Measurements from ENCODE around the gene SNU13. TPM values are rescaled to one million over a fixed set of nuclear protein-coding genes. Genes with fewer than 3 reads are reported as not detected.
"Not testable (repeated sequence)": the region's sequence is repeated elsewhere in the genome, so short reads cannot be mapped to it uniquely, and the experiment has no call there.

The SNU13 gene
- total RNA-seq, 1 donor from 2014 or later, result 137 TPM

DNA sequence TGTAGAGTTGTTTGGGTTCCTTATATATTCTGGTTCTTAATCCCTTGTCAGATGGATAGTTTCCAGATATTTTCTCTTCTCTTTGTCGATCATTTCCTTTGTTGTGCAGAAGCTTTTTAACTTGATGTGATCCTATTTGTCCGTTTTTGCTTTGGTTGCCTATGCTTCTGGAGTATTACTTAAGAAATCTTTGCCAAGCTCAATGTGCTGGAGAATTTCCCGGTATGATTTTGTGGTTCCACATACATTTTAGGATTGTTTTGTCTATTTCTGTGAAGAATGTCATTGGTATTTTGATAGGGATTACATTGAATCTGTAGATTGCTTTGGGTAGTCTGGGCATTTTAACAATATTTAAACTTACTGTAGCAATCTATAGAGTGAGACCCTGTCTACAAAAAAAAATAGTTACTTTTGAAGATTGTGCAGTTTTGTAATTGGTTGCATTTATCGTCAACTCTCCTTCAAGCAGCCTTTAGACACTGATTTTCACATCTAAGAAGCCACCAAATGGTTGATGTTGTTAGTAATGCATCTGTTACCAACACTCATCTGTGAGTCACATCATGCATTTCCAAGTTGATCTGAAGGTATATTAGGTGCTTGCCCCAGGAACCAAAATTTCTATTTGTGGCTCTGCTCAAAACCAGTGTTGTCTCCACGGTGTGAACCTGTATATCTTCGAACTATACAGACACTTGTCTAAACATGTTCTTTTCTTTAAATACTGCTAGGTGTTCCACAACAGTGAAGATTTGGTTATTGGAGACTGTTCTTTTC is 46.1 kb downstream of the SNU13 start:
- DNase-seq (ENCODE audit: low read depth), result no peak

DNA sequence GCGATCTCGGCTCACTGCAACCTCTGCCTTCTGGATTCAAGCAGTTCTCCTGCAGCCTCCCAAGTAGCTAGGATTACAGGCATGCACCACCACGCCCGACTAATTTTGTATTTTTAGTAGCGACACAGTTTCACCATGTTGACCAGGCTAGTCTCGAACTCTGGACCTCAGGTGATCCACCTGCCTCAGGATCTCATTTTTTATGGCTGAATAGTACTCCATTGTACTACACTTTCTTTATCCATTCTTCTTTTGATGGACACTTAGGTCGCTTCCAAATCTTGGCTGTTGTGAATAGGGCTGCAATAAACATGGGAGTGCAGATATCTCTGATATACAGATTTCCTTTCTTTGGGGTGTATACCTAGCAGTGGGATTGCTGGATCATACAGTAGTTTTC is 46.8 kb downstream of the SNU13 start:
- no peak for DNase-seq (ENCODE audit: low read depth)

DNA sequence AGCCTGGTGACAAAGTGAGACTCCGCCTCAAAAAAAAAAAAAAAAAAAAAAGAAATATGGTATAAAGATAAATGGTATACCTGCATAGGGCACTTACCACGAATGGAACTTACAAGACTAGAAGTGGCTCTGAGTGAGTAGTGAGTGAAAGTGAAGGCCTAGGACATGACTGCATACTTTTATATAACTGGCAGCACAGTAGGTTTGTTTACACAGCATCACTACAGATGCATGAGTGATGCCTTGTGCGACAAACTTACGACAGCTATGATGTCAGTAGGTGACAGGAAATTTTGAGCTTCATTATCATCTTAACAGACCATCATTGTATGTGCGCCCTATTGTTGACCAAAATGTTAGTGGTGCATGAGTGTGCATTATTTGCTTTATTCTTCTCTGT is 49.9 kb downstream of the SNU13 start:
- DNase-seq (ENCODE audit: low read depth), result no peak

DNA sequence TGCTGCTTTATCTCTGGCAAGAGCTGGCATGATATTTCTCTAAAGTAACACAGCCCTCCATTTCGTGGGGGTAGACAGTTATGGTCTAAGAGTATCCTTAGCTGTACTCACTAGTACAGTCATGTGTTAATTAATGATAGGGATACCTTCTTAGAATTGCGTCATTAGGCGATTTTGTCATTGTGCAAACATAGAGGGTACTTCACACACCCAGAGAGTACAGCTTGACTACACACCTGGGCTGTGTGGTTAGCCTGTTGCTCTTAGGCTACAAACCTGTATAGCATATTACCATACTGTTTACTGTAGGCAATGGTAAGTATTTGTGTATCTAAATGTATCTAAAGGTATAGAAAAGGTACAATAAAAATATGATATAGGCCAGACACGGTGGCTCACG is 50.5 kb downstream of the SNU13 start:
- DNase-seq (ENCODE audit: low read depth), result no peak

DNA sequence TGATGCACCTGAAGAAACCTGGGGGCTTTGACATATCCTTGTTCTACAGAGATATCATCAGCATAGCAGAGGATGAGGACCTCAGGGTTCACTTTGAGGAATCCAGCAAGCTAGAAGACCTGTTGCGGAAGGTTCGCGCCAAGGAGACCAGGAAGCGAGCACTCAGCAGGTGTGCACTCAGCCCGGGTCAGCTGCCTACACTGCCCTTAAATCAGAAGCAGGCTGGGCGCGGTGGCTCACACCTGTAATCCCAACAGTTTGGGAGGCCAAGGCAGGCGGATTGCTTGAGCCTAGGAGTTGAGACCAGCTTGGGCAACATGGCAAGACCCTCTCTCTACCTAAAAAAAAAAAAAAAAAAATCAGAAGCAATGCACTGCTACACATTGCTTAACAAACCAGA is 51.0 kb downstream of the SNU13 start:
- DNase-seq (ENCODE audit: low read depth), result not testable (repeated sequence)

DNA sequence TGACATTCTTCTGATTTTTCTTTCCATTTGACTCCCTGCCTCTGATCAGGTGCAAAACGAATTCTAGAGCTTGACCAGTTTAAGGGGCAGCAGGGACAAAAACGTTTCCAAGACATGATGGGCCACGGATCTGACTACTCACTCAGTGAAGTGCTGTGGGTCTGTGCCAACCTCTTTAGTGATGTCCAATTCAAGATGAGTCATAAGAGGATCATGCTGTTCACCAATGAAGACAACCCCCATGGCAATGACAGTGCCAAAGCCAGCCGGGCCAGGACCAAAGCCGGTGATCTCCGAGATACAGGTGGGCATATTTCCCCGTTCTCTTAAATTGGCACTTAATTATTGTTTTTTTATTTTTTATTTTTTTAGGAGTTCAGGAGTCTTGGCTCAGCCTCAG is 52.2 kb downstream of the SNU13 start:
- peak; percentile 61 for DNase-seq (ENCODE audit: low read depth)

DNA sequence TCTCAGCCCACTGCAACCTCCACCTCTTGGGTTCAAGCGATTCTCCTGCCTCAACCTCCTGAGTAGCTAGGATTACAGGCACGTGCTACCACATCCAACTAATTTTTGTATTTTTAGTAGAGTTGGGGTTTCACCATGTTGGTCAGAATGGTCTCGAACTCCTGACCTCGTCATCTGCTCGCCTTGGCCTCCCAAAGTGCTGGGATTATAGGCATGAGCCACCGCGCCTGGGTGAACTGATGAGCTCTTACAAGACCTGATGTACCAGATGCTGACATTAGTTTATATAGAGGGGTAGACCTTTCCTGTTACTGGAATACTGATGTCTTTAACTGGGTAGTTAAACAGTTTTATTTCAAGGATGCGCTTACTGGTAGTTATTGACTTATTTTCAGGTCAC is 54.1 kb downstream of the SNU13 start:
- DNase-seq (ENCODE audit: low read depth), result not testable (repeated sequence)

DNA sequence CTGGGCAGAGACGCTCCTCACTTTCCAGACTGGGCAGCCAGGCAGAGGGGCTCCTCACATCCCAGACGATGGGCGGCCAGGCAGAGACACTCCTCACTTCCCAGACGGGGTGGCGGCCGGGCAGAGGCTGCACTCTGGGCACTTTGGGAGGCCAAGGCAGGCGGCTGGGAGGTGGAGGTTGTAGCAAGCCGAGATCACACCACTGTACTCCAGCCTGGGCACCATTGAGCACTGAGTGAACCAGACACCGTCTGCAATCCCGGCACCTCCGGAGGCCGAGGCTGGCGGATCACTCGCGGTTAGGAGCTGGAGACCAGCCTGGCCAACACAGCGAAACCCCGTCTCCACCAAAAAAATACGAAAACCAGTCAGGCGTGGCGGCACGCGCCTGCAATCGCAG is 57.1 kb downstream of the SNU13 start:
- not testable (repeated sequence) for DNase-seq (ENCODE audit: low read depth)

DNA sequence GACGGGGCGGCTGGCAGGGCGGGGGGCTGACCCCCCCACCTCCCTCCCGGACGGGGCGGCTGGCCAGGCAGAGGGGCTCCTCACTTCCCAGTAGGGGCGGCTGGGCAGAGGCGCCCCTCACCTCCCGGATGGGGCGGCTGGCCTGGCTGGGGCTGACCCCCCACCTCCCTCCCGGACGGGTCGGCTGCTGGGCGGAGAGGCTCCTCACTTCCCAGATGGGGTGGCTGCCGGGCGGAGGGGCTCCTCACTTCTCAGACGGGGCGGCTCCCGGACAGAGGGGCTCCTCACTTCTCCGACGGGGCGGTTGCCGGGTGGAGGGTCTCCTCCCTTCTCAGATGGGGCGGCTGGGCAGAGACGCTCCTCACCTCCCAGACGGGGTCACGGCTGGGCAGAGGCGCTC is 57.6 kb downstream of the SNU13 start:
- DNase-seq (ENCODE audit: low read depth), result not testable (repeated sequence)

DNA sequence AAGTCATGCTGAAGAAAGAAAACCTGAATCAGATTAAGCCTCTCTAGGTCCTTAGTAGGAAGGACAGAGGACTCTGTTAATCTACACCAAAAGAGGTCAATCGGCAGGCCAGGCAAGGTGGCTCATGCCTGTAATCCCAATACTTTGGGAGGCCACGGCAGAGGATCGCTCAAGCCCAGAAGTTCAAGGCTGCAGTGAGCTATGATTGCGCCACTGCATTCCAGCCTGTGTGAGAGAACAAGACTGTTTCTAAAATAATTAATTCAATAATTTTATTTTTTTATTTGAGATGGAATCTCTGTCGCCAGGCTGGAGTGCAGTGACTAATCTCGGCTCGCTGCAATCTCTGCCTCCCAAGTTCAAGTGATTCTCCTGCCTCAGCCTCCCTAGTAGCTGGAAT is 63.1 kb downstream of the SNU13 start:
- DNase-seq (ENCODE audit: low read depth), result no peak

Other genes with a start within 250 kb of the SNU13 start
- gene TOB2, start 242.1 kb downstream of the SNU13 start, total RNA-seq, result 21.4 and 26.2 TPM in 2 replicates
- gene PHF5A, start 220.2 kb downstream of the SNU13 start, total RNA-seq, result 40.0 and 47.2 TPM in 2 replicates
- 107 and 122 TPM in 2 replicates for gene ACO2, start 219.8 kb downstream of the SNU13 start, total RNA-seq
- gene POLR3H, start 144.4 kb downstream of the SNU13 start, total RNA-seq, result 22.0 and 23.8 TPM in 2 replicates
- 24.6 and 31.7 TPM in 2 replicates for gene CSDC2, start 127.9 kb downstream of the SNU13 start, total RNA-seq
- 14.5 and 22.9 TPM in 2 replicates for gene PMM1, start 99.0 kb downstream of the SNU13 start, total RNA-seq
- 20.2 and 22.4 TPM in 2 replicates for gene DESI1, start 67.8 kb downstream of the SNU13 start, total RNA-seq
- 346 and 353 TPM in 2 replicates for gene XRCC6, start 67.6 kb downstream of the SNU13 start, total RNA-seq
- 0.08 TPM in 1 of 2 replicates, not detected in the other for gene MEI1, start 10.6 kb upstream of the SNU13 start, total RNA-seq
- 12.3 and 22.1 TPM in 2 replicates for gene CCDC134, start 111.8 kb upstream of the SNU13 start, total RNA-seq
- gene SREBF2, start 144.2 kb upstream of the SNU13 start, total RNA-seq, result 120 and 152 TPM in 2 replicates
- gene SHISA8, start 226.2 kb upstream of the SNU13 start, total RNA-seq, result 0.27 TPM in 1 of 2 replicates, not detected in the other
- gene TNFRSF13C, start 237.9 kb upstream of the SNU13 start, total RNA-seq, result 0.10 and 0.53 TPM in 2 replicates